Smooth muscle cell (in vitro differentiated cells): ENCODE measurements around the gene ABCB1. TPM values are rescaled to one million over a fixed set of nuclear protein-coding genes. Genes with fewer than 3 reads are reported as not detected.
"Not testable (repeated sequence)": the region's sequence is repeated elsewhere in the genome, so short reads cannot be mapped to it uniquely, and the experiment has no call there.

ENCODE experiments used
- DNase-seq: peaks from one replicate; lab custom pipeline; 2025; ENCODE audit not compliant: unreplicated experiment; lab: John Stamatoyannopoulos, UW
- H2AFZ ChIP-seq: fragments of 200-600 bp; sonication (generic); 2 replicates; pipeline ENCODE4 v1.6.0; 2016; ENCODE audit warnings: antibody characterized with exemption, low read depth, mild to moderate bottlenecking
- H3F3A ChIP-seq: fragments of 200-600 bp; sonication (generic); 2 replicates; pipeline ENCODE4 v1.6.0; 2017; ENCODE audit warnings: antibody characterized with exemption, low read depth
- H3K27ac ChIP-seq: fragments of 200-600 bp; sonication (generic); 2 replicates; pipeline ENCODE4 v1.5.1; 2016; ENCODE audit warnings: low read depth, mild to moderate bottlenecking
- H3K27me3 ChIP-seq: fragments of 200-600 bp; sonication (generic); 2 replicates; pipeline ENCODE4 v1.6.1; 2016; ENCODE audit warnings: low read depth, mild to moderate bottlenecking
- H3K36me3 ChIP-seq: fragments of 200-600 bp; sonication (generic); 2 replicates; pipeline ENCODE4 v1.5.1; 2016; ENCODE audit warnings: low read depth
- H3K4me1 ChIP-seq: fragments of 200-600 bp; sonication (generic); 2 replicates; pipeline ENCODE4 v1.5.1; 2016; ENCODE audit warnings: low read depth
- H3K4me2 ChIP-seq: fragments of 200-600 bp; sonication (generic); 2 replicates; pipeline ENCODE4 v1.6.0; 2016; ENCODE audit warnings: mild to moderate bottlenecking
- H3K4me3 ChIP-seq: fragments of 200-600 bp; sonication (generic); 2 replicates; pipeline ENCODE4 v1.5.1; 2016; ENCODE audit warnings: mild to moderate bottlenecking
- H3K79me2 ChIP-seq: fragments of 200-600 bp; sonication (generic); 2 replicates; pipeline ENCODE4 v1.6.0; 2016; ENCODE audit warnings: low read depth, mild to moderate bottlenecking
- H3K9ac ChIP-seq: fragments of 200-600 bp; sonication (generic); 2 replicates; pipeline ENCODE4 v1.6.0; 2016; ENCODE audit warnings: low read depth
- H3K9me3 ChIP-seq: fragments of 200-600 bp; sonication (generic); replicated peaks from 2 replicates; pipeline ENCODE4 v1.5.1; 2016; ENCODE audit warnings: low read depth
- H4K20me1 ChIP-seq: fragments of 200-600 bp; sonication (generic); 2 replicates; pipeline ENCODE4 v1.6.0; 2016; ENCODE audit warnings: low read depth
- CTCF ChIP-seq: fragments of 200-600 bp; sonication (generic); IDR thresholded peaks from 2 replicates; pipeline ENCODE4 v1.5.1; 2017; ENCODE audit warnings: borderline replicate concordance, mild to moderate bottlenecking, antibody characterized with exemption; ENCODE audit not compliant: insufficient read depth, poor library complexity, severe bottlenecking
- WGBS: methylation state at CpG from one replicate; pipeline ENCODE4 v1.1.7; 2016; ENCODE audit warnings: low lambda C conversion rate; 5-methylcytosine and 5-hydroxymethylcytosine counted together
- polyA plus RNA-seq: library from polyadenylated mRNA; unstranded; fragments of >200 nt; fragmentation: Nextera tagmentation; extraction: Ambion mirVana; gene quantifications from 2 replicates; pipeline ENCODE4 v1.2.1, GENCODE V29; 2016
- total RNA-seq: library from RNA; depleted of rRNA; stranded (reverse); fragments of >200 nt; gene quantifications from 2 replicates; pipeline ENCODE4 v1.2.3, GENCODE V29; 2014

The ABCB1 gene
- total and polyA plus RNA-seq, 2 experiments from 2014 or later: 1.4 to 10.0 TPM

- not testable (repeated sequence) for H3K9me3 ChIP-seq, H3K27me3 ChIP-seq, DNase-seq, H3K27ac ChIP-seq, H3K79me2 ChIP-seq, H4K20me1 ChIP-seq, H3K4me2 ChIP-seq, H3F3A ChIP-seq, H3K36me3 ChIP-seq, H3K9ac ChIP-seq, H2AFZ ChIP-seq, H3K4me1 ChIP-seq
- WGBS: 52% methylated on average over 16 of the region's 16 CpGs
- H3K4me3 ChIP-seq: peak overlapping the region; percentile 10
These were observed 135.7 kb downstream of the ABCB1 start for GRCh38 chr7:87464830-87465533.

- Histone ChIP-seq H3K9ac (no peak overlapping the region), H3K79me2 (no peaks in the 10 kb centered on the region), H3K4me1 (no peaks in the 10 kb centered on the region), H3K4me3 (no peak overlapping the region), H3K4me2 (no peak overlapping the region), H3K36me3 (no peaks in the 10 kb centered on the region), H3F3A (no peaks in the 10 kb centered on the region), H4K20me1 (no peaks in the 10 kb centered on the region), H3K27me3 (peaks cover 4% of the 10 kb centered on the region), H2AFZ (no peak overlapping the region), H3K27ac (no peak overlapping the region), H3K9me3 (no peaks in the 10 kb centered on the region)
- WGBS: 92% methylated on average over 2 of the region's 2 CpGs
- TF ChIP-seq CTCF: no peak
- no peak for DNase-seq
These were observed 136.7 kb downstream of the ABCB1 start for GRCh38 chr7:87463982-87464381.

GRCh38 chr7:87460444-87460843 is 140.2 kb downstream of the ABCB1 start:
- not testable (repeated sequence) for H3K9ac ChIP-seq, H2AFZ ChIP-seq, H4K20me1 ChIP-seq, H3K79me2 ChIP-seq, H3K4me1 ChIP-seq, H3F3A ChIP-seq, DNase-seq, H3K27ac ChIP-seq, H3K4me3 ChIP-seq, H3K9me3 ChIP-seq, H3K36me3 ChIP-seq, H3K27me3 ChIP-seq, H3K4me2 ChIP-seq
- WGBS: 94% methylated on average over 3 of the region's 3 CpGs

GRCh38 chr7:87459941-87460340 is 140.7 kb downstream of the ABCB1 start:
- H2AFZ ChIP-seq: no peak overlapping the region
- no peaks in the 10 kb centered on the region for H3K36me3 ChIP-seq
- H3K4me1 ChIP-seq: no peaks in the 10 kb centered on the region
- WGBS: 85% methylated on average over 2 of the region's 2 CpGs
- no peak for TF ChIP-seq CTCF
- no peak for DNase-seq
- no peaks in the 10 kb centered on the region for H3F3A ChIP-seq
- H4K20me1 ChIP-seq: no peaks in the 10 kb centered on the region
- no peaks in the 10 kb centered on the region for H3K79me2 ChIP-seq
- H3K27ac ChIP-seq: no peak overlapping the region
- H3K9me3 ChIP-seq: no peaks in the 10 kb centered on the region
- H3K9ac ChIP-seq: no peak overlapping the region
- H3K4me3 ChIP-seq: no peak overlapping the region
- H3K4me2 ChIP-seq: no peak overlapping the region
- peaks cover 4% of the 10 kb centered on the region for H3K27me3 ChIP-seq
